ENCODE measurements around the gene MORF4L2.
"Not testable (repeated sequence)": the region's sequence is repeated elsewhere in the genome, so short reads cannot be mapped to it uniquely, and the experiment has no call there.

Gene MORF4L2

DNA sequence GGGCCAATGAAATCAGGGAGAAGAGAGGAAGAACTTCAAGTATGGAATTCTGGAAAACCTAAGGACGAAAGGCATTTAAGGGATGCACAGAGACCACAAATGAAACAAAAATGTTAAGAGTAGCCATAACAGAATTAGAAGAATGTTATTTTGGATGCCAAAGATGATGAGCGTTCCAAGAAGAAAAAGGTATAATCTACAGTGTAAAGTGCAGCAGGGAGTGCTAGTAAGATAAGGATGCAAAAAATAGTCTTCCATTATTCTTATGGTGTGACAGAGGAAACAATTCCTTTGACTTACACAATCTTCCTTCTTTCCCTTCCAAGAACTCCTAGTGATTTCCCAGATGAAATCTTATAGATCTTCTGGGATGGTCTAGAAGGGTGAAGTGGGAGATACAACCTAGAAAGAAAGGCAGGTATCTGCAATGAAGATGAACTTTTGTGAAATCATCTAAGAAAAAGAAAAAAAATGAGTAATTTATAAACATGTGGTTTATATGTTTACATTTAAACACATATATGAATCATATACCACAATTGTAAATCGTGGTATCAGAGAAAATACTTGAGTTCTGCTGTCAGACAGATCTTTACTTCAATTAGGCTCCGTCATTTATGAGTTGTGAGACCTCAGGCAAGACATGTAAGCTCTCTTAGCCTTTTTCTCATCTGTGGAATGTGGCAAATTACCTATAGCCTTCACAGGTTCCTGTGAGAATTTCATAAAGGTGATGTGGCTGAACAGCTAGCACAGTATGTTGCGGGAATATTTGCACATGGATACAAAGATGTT lies 8.1 kb downstream of the MORF4L2 start:
- DNase-seq, result no peak

DNA sequence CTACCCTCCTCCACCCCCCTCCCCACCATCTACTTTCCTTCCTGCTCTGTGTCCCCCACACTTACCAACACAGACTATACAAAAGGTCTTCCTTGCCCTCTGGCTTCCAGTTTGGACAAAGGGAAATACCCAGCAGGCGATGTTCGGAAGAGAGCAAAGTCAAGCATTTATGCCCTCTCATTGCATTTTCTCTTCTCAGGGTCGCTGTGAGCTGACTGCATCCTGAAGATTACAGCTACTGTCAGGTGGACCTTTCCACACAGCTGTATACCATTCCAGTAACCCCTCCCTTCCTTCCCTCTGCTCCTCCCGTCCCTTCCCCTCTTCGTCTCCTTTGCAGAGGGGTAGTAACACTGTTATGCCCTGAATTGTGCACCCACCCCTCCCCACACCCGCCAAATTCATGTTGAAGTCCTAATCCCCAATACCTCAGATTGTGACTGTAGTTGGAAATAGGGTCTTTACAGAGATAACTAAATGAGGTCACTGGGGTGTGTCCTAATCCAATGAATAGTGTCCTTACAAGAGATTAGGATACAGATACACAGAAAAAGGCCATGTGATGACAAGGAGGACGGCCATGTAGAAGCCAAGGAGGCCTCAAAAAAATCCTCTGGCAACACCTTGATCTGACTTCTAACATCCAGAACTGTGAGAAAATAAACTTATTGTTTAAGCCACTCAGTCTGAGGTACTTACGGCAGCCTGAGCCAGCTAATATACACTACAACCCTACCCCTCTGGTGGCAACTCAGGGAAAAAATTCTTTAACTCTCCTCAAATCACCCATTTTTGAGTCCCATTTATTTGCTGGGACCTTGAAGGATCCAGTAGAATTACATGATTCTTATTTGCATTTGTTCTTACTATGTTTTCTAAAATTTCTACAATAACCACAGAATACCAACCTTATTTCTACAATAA lies 11.7 kb downstream of the MORF4L2 start:
- DNase-seq, result no peak

GRCh38 chrX:103669745-103670144 lies 16.8 kb downstream of the MORF4L2 start:
- no peak for DNase-seq

GRCh38 chrX:103666202-103667107 lies 20.0 kb downstream of the MORF4L2 start:
- no peak for DNase-seq

GRCh38 chrX:103663981-103664762 lies 22.3 kb downstream of the MORF4L2 start:
- no peak for DNase-seq

- not testable (repeated sequence) for DNase-seq
These were observed 27.0 kb downstream of the MORF4L2 start for GRCh38 chrX:103659460-103659859.

- DNase-seq, result no peak
These were observed 27.6 kb downstream of the MORF4L2 start for GRCh38 chrX:103658681-103659433.

GRCh38 chrX:103657066-103657465 lies 29.4 kb downstream of the MORF4L2 start:
- DNase-seq, result not testable (repeated sequence)

- no peak for DNase-seq
These were observed 29.9 kb downstream of the MORF4L2 start for GRCh38 chrX:103656617-103657016.

DNA sequence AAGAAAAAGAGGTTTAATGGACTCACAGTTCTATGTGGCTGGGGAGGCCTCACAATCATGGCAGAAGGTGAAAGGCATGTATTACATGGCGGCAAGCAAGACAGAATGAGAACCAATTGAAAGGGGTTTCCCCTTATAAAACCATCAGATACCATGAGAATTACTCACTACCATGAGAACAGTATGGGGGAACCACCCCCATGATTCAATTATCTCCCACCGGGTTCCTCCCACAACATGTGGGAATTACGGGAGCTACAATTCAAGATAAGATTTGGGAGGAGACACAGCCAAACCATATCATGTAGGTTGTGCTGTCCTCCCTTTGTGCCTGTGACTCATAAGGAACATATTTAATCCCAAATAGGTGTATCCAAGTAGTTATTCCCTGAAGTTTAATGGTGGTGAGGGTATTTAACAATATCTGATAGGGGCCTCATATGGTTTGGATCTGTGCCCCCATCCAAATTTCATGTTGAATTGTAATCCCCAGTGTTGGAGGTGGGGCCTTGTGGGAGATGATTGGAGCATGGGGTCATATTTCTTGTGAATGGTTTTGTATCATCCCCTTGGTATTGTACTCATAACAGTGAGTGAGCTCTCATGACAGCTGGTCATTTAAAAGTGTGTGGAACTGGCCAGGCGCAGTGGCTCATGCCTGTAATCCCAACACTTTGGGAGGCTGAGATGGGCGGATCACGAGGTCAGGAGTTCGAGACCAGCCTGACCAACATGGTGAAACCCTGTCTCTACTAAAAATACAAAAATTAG lies 31.1 kb downstream of the MORF4L2 start:
- DNase-seq, result not testable (repeated sequence)

DNA sequence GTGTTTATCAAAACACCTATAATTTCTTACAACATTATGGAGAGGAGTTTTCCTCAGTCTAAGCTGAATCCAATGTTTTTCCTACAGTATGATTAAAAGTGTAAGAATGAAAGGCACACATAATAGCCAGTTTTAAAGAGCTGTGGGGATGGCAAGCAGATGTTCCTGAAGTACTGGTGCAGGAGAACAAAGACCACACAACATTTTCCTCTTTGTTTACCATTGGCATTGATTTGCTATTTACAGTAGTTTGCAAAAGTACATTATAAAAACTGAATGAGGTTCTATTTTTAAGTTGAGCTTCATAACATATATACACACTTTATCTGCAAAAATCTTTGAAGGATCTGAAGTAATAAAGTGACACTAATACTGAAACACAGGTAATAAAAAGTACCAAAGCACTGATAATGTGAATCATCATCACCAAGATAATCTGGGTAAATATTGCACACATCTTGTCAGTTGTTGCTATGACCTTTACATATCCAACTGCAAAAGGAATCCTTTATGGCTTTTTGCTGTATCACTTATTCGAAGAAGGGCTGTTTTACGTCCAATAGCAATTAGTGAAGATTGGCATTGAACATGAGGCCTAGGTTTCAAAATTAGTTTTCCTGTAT lies 35.2 kb downstream of the MORF4L2 start:
- no peak for DNase-seq

- DNase-seq, result no peak
These were observed 38.9 kb downstream of the MORF4L2 start for GRCh38 chrX:103647630-103648029.

DNA sequence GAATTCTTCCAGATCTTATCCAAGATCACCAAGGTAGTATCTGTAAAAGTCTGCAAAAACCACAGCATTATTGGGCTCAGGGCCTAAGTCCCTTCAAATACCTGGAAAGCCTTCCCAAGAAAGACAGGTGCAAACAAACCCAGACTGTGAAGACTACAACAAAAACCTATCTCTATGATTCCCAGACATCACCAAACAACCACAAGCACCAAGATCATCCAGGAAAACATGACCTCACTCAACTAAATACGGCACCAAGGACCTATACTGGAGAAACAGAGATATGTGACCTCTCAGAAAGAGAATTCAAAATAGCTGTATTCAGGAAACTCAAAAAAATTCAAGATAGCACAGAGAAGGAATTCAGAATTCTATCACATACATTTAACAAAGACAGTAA lies 42.4 kb downstream of the MORF4L2 start:
- DNase-seq, result no peak

DNA sequence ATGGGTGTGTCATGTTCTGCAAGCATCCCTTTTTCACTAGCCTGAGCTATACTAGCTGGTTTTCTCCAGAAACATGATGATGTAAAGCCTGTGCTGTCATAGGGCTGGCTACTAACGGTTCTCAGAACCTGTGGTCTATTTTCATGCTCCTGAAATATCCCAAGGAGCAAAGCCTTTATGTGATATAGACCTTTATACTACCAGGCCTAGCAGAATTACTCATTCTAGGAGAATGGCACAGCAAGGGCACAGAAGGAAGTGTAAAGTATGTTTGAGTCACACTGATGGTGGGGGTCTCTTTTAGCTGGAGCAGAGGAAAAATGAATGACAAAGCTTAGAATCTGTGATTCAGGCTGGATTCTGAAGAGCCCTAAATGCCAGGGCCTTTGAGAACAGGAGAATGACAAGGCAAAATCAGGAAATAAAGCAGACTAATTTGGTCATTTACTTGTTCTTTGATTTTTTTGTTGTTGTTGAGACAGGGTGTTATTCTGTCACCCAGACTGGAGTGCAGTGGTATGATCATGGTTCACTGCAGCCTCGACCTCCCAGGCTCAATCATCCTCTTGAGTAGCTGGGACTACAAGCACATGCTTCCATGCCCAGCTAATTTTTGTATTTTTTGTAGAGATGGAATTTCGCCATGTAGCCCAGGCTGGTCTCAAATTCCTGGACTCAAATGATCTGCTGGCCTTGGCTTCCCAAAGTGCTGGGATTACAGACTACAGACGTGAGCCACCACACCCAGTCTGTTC lies 45.9 kb downstream of the MORF4L2 start:
- no peak for DNase-seq

DNA sequence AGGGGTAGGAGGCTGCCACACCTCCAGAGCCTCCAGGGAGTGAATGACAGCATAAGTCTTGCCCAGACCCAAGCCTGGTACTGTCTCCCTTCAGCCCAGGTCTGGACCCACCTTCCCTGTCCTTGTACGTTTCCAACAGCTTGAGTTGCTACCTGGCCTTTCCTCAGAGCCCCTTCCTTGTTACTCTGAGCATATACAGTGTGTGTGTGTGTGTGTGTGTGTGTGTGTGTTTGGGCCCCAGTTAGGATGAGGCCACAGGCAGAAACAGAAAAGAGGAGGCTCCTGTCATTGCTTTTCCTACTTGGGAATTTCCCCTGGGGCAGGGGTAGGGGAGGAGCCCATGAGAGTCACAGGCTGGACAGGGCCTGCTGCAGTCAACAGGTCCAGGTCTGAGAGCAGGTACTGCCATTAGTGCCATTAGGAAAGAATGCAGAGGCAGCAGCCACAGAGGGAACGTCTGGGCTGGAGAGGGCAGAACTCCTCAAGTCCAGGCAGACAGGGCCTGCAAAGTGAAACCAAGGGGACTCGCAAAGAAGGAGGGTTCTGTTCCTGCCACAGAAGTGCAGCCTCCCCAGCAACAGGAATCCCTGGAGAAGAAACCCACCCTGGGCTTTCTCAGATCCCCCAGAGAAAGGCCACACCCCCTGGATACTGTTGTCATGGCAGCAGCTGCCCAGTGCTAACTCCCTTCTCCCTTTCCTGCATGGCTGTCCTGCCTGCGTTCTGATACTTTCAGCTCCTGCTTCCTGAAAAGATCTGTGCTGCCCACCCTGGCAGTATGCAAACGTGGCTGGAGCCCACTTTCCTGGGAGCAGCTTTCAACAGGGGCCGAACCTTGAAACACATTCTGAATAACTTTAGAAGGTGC lies 47.8 kb downstream of the MORF4L2 start:
- DNase-seq, result not testable (repeated sequence)

GRCh38 chrX:103637604-103638338 lies 48.7 kb downstream of the MORF4L2 start:
- no peak for DNase-seq

DNA sequence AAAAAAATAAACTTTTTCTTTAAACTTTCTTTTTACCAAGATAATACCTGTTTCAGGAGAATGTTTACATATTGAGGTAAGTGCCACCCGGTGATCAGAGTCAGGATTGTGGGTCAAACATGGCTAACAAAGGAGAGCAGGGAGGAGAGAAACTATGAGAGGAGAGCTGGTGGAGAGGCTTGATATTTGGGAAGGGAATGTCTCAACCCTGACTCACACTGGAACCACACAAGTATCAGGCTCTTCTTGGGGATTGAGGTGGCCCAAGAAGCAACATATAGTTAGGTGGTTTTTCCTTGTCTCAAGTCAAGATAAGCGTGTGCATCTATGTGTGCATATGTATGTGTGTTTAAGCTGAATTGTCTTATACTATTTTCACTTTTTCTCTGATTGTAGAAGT lies 51.1 kb downstream of the MORF4L2 start:
- DNase-seq, result no peak

Data from stimulated activated CD4-positive, alpha-beta T cell treated with anti-CD3 and anti-CD28 coated beads, Interleukin-2, amount 100 ng/mL, for 48 hours (primary cell).